AG09309 (cell line): ENCODE results near the gene ZNF804B.

Experiments used
- DNase-seq: peaks from one replicate; pipeline ENCODE4 v3.0.0-alpha.2; 2010; ENCODE audit warnings: low read depth
- H3K4me3 ChIP-seq: 2 replicates; pipeline ENCODE4 v1.5.1; 2011; ENCODE audit warnings: mild to moderate bottlenecking, low read depth, low read length, moderate library complexity; ENCODE audit not compliant: control insufficient read depth
- CTCF ChIP-seq: IDR thresholded peaks from 2 replicates; pipeline ENCODE4 v1.5.1; 2011; ENCODE audit warnings: mild to moderate bottlenecking, low read depth, low read length, inconsistent platforms; ENCODE audit not compliant: insufficient read depth, control insufficient read depth; ENCODE audit errors: missing control alignments

The ZNF804B gene

GRCh38 chr7:89053130-89053529 is 293.6 kb downstream of the ZNF804B start:
- DNase-seq, result no peak
- no peak overlapping the region for H3K4me3 ChIP-seq
- no peak for TF ChIP-seq CTCF

- TF ChIP-seq CTCF, result no peak
- no peak overlapping the region for H3K4me3 ChIP-seq
- DNase-seq, result no peak
Measured at GRCh38 chr7:89054361-89054760, 294.9 kb downstream of the ZNF804B start.

GRCh38 chr7:89060234-89060633 is 300.7 kb downstream of the ZNF804B start:
- no peak overlapping the region for H3K4me3 ChIP-seq
- DNase-seq, result no peak
- TF ChIP-seq CTCF, result no peak

- no peak overlapping the region for H3K4me3 ChIP-seq
- TF ChIP-seq CTCF, result no peak
- no peak for DNase-seq
Measured at GRCh38 chr7:89064831-89065230, 305.3 kb downstream of the ZNF804B start.

- no peak for DNase-seq
- no peak overlapping the region for H3K4me3 ChIP-seq
Measured at GRCh38 chr7:89067048-89067447, 307.5 kb downstream of the ZNF804B start.

GRCh38 chr7:89072081-89072480 is 312.6 kb downstream of the ZNF804B start:
- no peak for DNase-seq
- TF ChIP-seq CTCF, result no peak

More at GRCh38 chr7:89067048-89067447, 307.5 kb downstream of the ZNF804B start:
- no peak for TF ChIP-seq CTCF

GRCh38 chr7:89073776-89074175 is 314.3 kb downstream of the ZNF804B start:
- no peak overlapping the region for H3K4me3 ChIP-seq
- no peak for TF ChIP-seq CTCF
- no peak for DNase-seq

More at GRCh38 chr7:89072081-89072480, 312.6 kb downstream of the ZNF804B start:
- no peak overlapping the region for H3K4me3 ChIP-seq
